Liver (tissue), 3 donors: ENCODE results near the gene OR2A2.

ENCODE experiments used
- ATF3 ChIP-seq: IDR thresholded peaks from 2 replicates; pipeline ENCODE4 v1.6.1; 2016; ENCODE audit warnings: antibody characterized with exemption
- CTCF ChIP-seq: fragments of 150-350 bp; IDR thresholded peaks from 2 replicates; pipeline ENCODE4 v1.5.1; 2017; ENCODE audit warnings: improper control_type of control experiment, low read depth, low read length; ENCODE audit not compliant: missing input control
- EGR1 ChIP-seq, 2 donors: IDR thresholded peaks; 2 replicates each; pipeline ENCODE4 v1.6.1; 2016 to 2018; ENCODE audit warnings: antibody characterized with exemption in 2 of 2, low read depth in 2 of 2
- FOXA1 ChIP-seq: IDR thresholded peaks from 2 replicates; pipeline ENCODE4 v1.6.1; 2016; ENCODE audit warnings: antibody characterized with exemption
- GABPA ChIP-seq, 2 donors: IDR thresholded peaks in 1 of 2; conservative IDR thresholded peaks in 1 of 2; 2 replicates each; pipeline ENCODE4 v1.6.1; 2016; ENCODE audit warnings: antibody characterized with exemption in 2 of 2, mild to moderate bottlenecking in 1 of 2, moderate library complexity in 1 of 2
- JUND ChIP-seq, 2 donors: IDR thresholded peaks; 2 replicates each; pipeline ENCODE4 v1.6.1; 2016; ENCODE audit warnings: antibody characterized with exemption in 2 of 2
- RAD21 ChIP-seq, 2 donors: IDR thresholded peaks; 2 replicates each; pipeline ENCODE4 v1.6.1; 2016; ENCODE audit warnings: antibody characterized with exemption in 2 of 2, mild to moderate bottlenecking in 2 of 2
- REST ChIP-seq: IDR thresholded peaks from 2 replicates; pipeline ENCODE4 v1.6.1; 2016; ENCODE audit warnings: antibody characterized with exemption, mild to moderate bottlenecking
- RXRA ChIP-seq, 2 donors: IDR thresholded peaks; 2 replicates each; pipeline ENCODE4 v1.6.1; 2017 to 2018; ENCODE audit warnings: antibody characterized with exemption in 2 of 2, mild to moderate bottlenecking in 1 of 2
- TAF1 ChIP-seq: conservative IDR thresholded peaks from 2 replicates; pipeline ENCODE4 v1.6.1; 2016; ENCODE audit warnings: antibody characterized with exemption, mild to moderate bottlenecking
- YY1 ChIP-seq: IDR thresholded peaks from 2 replicates; pipeline ENCODE4 v1.6.1; 2016; ENCODE audit warnings: antibody characterized with exemption, mild to moderate bottlenecking
- TF ChIP-seq, protein P1 (sequence below): IDR thresholded peaks from 2 replicates; pipeline ENCODE4 v1.6.1; 2016; ENCODE audit warnings: antibody characterized with exemption
- TF ChIP-seq, protein P2 (sequence below): IDR thresholded peaks from 2 replicates; pipeline ENCODE4 v1.6.1; 2016; ENCODE audit warnings: antibody characterized with exemption
- donor health status: healthy.
- donor health status: healthy.

- TF ChIP-seq CTCF = no peak
- no peak for TF ChIP-seq REST
- no peak for TF ChIP-seq TAF1
- no peak for TF ChIP-seq RAD21 (IDR thresholded peaks at IDR 0.05)
- TF ChIP-seq, protein P1, sequence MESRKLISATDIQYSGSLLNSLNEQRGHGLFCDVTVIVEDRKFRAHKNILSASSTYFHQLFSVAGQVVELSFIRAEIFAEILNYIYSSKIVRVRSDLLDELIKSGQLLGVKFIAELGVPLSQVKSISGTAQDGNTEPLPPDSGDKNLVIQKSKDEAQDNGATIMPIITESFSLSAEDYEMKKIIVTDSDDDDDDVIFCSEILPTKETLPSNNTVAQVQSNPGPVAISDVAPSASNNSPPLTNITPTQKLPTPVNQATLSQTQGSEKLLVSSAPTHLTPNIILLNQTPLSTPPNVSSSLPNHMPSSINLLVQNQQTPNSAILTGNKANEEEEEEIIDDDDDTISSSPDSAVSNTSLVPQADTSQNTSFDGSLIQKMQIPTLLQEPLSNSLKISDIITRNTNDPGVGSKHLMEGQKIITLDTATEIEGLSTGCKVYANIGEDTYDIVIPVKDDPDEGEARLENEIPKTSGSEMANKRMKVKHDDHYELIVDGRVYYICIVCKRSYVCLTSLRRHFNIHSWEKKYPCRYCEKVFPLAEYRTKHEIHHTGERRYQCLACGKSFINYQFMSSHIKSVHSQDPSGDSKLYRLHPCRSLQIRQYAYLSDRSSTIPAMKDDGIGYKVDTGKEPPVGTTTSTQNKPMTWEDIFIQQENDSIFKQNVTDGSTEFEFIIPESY = no peak
- TF ChIP-seq, protein P2, sequence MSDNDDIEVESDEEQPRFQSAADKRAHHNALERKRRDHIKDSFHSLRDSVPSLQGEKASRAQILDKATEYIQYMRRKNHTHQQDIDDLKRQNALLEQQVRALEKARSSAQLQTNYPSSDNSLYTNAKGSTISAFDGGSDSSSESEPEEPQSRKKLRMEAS = no peak
- TF ChIP-seq FOXA1 = no peak
- TF ChIP-seq EGR1 (IDR thresholded peaks at IDR 0.05; ENCODE audit: low read depth in 2 of 2) = no peak
- no peak for TF ChIP-seq RXRA (IDR thresholded peaks at IDR 0.05)
- TF ChIP-seq GABPA (IDR thresholded peaks at IDR 0.05 in 1 of 2, conservative IDR thresholded peaks at IDR 0.05 in 1 of 2) = no peak
- no peak for TF ChIP-seq YY1
- TF ChIP-seq JUND (IDR thresholded peaks at IDR 0.05) = no peak
- no peak for TF ChIP-seq ATF3
Measured at GRCh38 chr7:144142187-144142586, 32.8 kb downstream of the OR2A2 start.
